Pancreas (tissue), 10 donors: Measurements from ENCODE around the gene PPIA. TPM values are rescaled to one million over a fixed set of nuclear protein-coding genes. Genes with fewer than 3 reads are reported as not detected.

ENCODE experiments used
- ATAC-seq, 4 donors: fragments of 200-7000 bp; cut with Tn5 transposase; one replicate each; pipeline versions ENCODE4 v1.8.0 to v1.9.1; 2020; ENCODE audit warnings: mild to moderate bottlenecking in 4 of 4, moderate library complexity in 4 of 4
- DNase-seq, 6 donors: peaks; one replicate each; pipeline ENCODE4 v3.0.0-alpha.2; 2020
- FAIRE-seq: peaks from 2 replicates; lab custom pipeline; 2012; peaks lifted over from hg19 to GRCh38; lab: Jason Lieb, UNC
- H3K27ac ChIP-seq, 4 donors: fragments of 200-600 bp; sonication (generic); 1 replicate in 3 of 4; 2 replicates in 1 of 4; pipeline versions ENCODE4 v1.5.0 to v1.8.0; 2020
- H3K27me3 ChIP-seq, 4 donors: fragments of 200-600 bp; one replicate each; pipeline ENCODE4 v1.8.0; 2021
- H3K36me3 ChIP-seq, 3 donors: fragments of 200-600 bp; sonication (generic) in 1 of 3; one replicate each; pipeline versions ENCODE4 v1.5.0 to v1.8.0; 2020 to 2021
- H3K4me1 ChIP-seq, 3 donors: fragments of 200-600 bp; one replicate each; pipeline ENCODE4 v1.8.0; 2021
- H3K4me3 ChIP-seq, 4 donors: fragments of 200-600 bp; sonication (generic) in 2 of 4; one replicate each; pipeline versions ENCODE4 v1.5.0 to v1.8.0; 2020 to 2021
- H3K9me3 ChIP-seq, 4 donors: fragments of 200-600 bp; one replicate each; pipeline ENCODE4 v1.8.0; 2021
- CTCF ChIP-seq, 4 donors: fragments of 200-600 bp; sonication (generic) in 3 of 4; IDR thresholded peaks; one replicate each; pipeline versions ENCODE4 v1.5.0 to v1.8.0; 2021; ENCODE audit warnings: antibody characterized with exemption in 4 of 4
- WGBS, 2 donors: extraction: QIAGEN DNeasy Blood & Tissue Kit; methylation state at CpG; one replicate each; pipeline ENCODE4 v1.1.7; 2013; 5-methylcytosine and 5-hydroxymethylcytosine counted together
- intact Hi-C, 3 donors: fragments of 100-400 bp; cut with DNase I; formaldehyde crosslinking; loops; one replicate each; pipeline versions ENCODE4 v1.11.1 to v1.14.2; 2022
- polyA plus RNA-seq, 2 donors: library from polyadenylated mRNA; stranded (reverse); fragments of 200-250 nt; gene quantifications; one replicate each; pipeline ENCODE4 v1.2.3, GENCODE V29; 2013
- total RNA-seq, 6 donors: library from RNA; stranded (reverse); fragmentation: NEBNext Ultra II Directional in 4 of 6; extraction: Animal tissue kit (Norgen Biotek cat#: 25700) in 4 of 6; gene quantifications; one replicate each; pipeline versions ENCODE4 v1.2.1 to v1.2.4, GENCODE V29; 2021 to 2023
- donor health status: healthy with polysubstance abuse.
- donor health status: DM: no; HTN: no; CAD: no; lungs with moderate emphysema.
- donor health status: DM: no; HTN: no; CAD: no.
- donor health status: control.
- donor health status: control.
- donor health status: Bipolar disorder and iron deficiency.
- donor health status: DM: yes; HTN: yes; CAD: no.
- donor health status: DM: no; HTN: no; CAD: no.
- donor health status: DM: no; HTN: no; CAD: no.
- donor health status: DM: yes; HTN: yes; CAD: no.

Gene PPIA
- total and polyA plus RNA-seq, 8 donors = 281 to 1,024 (median 522) TPM

- H3K27me3 ChIP-seq = no peaks in the 10 kb centered on the region
- H3K36me3 ChIP-seq = no peaks in the 10 kb centered on the region
- no peak overlapping the region for H3K27ac ChIP-seq
- H3K4me1 ChIP-seq = peaks cover 0 to 4% (median 0%) of the 10 kb centered on the region in 3 donors
- DNase-seq (peak in 1 of 6 donors; percentile 35), FAIRE-seq (no peak), ATAC-seq (no peak)
- intact Hi-C loops = no loop called here
- no peak overlapping the region for H3K4me3 ChIP-seq
- 88 to 89% methylated on average over 4 of the region's 4 CpGs for WGBS, 2 donors
- no peaks in the 10 kb centered on the region for H3K9me3 ChIP-seq
- no peak for TF ChIP-seq CTCF (IDR thresholded peaks at IDR 0.05)
Measured at GRCh38 chr7:44787041-44787440, 9.4 kb upstream of the PPIA start.

- H3K27me3 ChIP-seq = no peaks in the 10 kb centered on the region
Measured at GRCh38 chr7:44787762-44788161, 8.7 kb upstream of the PPIA start.

GRCh38 chr7:44789990-44790389 lies 6.5 kb upstream of the PPIA start:
- no peak for TF ChIP-seq CTCF (IDR thresholded peaks at IDR 0.05)
- FAIRE-seq (no peak), DNase-seq (no peak), ATAC-seq (no peak)
- WGBS, 2 donors = 62 to 71% methylated on average over 5 of the region's 5 CpGs
- no peak overlapping the region for H3K4me3 ChIP-seq
- H3K27me3 ChIP-seq = no peaks in the 10 kb centered on the region
- H3K36me3 ChIP-seq = no peaks in the 10 kb centered on the region
- no peaks in the 10 kb centered on the region for H3K9me3 ChIP-seq
- intact Hi-C loops = no loop called here
- no peak overlapping the region for H3K27ac ChIP-seq
- no peaks in the 10 kb centered on the region for H3K4me1 ChIP-seq

More at GRCh38 chr7:44787762-44788161, 8.7 kb upstream of the PPIA start:
- H3K36me3 ChIP-seq = no peaks in the 10 kb centered on the region
- no peak overlapping the region for H3K27ac ChIP-seq
- WGBS, 2 donors = 37 to 40% methylated on average over 3 of the region's 3 CpGs
- no peaks in the 10 kb centered on the region for H3K9me3 ChIP-seq
- no peak overlapping the region for H3K4me3 ChIP-seq
- peaks cover 0 to 4% (median 0%) of the 10 kb centered on the region in 3 donors for H3K4me1 ChIP-seq
- ATAC-seq (peak; percentile 26 to 56 (median 36)), FAIRE-seq (no peak), DNase-seq (peak in 3 of 6 donors; percentile 13 to 54 (median 24))
- intact Hi-C loops = no loop called here
- no peak for TF ChIP-seq CTCF (IDR thresholded peaks at IDR 0.05)

- ATAC-seq (no peak), FAIRE-seq (no peak)
- intact Hi-C loops = no loop called here
Measured at GRCh38 chr7:44791278-44792219, 4.9 kb upstream of the PPIA start.

More at GRCh38 chr7:44791278-44792219, 4.9 kb upstream of the PPIA start:
- 89 to 90% methylated on average over 8 of the region's 8 CpGs for WGBS, 2 donors
- Histone ChIP-seq H3K36me3 (no peaks in the 10 kb centered on the region), H3K27me3 (no peaks in the 10 kb centered on the region), H3K27ac (no peak overlapping the region), H3K4me3 (no peak overlapping the region), H3K9me3 (no peaks in the 10 kb centered on the region), H3K4me1 (no peaks in the 10 kb centered on the region)
- no peak for TF ChIP-seq CTCF (IDR thresholded peaks at IDR 0.05)
- no peak for DNase-seq
